Activated CD8-positive, alpha-beta memory T cell treated with anti-CD3 and anti-CD28 coated beads for 24 hours (primary cell): ENCODE data around the gene TGFB2.

Experiments used
- DNase-seq: peaks from one replicate; pipeline ENCODE4 v3.0.0-alpha.2; 2020

Gene TGFB2

DNA sequence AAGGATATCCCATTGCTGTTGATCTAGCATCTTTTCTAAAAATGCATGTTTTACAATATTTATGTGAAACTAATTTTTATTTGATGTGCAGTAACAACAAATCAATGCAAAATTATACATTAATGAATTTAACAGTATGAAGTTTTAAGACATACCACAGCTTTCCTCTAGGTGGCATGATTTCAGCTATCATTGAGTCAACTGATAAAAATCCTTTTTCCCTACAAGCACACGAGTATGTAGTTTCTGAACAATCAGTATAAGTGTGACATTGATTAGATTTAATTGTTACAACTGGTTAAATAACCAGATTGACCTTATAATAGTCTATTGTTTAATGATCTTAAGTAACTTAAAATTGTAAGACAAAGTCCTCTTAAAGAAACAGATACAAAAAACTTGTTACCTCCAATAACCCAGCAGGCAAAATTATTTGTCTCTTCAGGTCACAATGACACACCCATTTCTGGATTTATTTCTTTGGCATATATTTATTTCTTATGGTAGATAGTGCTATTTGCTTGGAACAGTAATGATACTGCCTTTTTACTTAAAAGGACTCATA is 5.8 kb upstream of the TGFB2 start:
- DNase-seq = no peak

DNA sequence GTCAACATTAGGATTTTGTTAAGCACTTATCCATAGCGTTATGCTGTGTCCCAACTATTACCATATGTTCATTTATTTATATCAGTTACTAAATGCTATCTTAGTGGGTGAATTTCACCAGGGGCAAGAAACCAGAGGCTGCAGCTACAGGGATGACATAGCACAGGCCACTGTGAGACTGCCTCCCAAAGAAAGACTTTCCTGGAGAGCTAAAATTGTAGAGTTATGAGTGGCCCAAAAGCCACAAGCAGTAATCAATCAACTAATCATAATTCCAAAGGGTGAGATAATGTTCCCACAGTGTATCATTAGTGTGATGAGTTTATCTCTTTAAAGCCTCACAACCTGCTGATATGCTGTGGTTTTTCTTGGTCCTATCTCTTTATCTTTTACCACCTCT is 3.8 kb upstream of the TGFB2 start:
- no peak for DNase-seq

DNA sequence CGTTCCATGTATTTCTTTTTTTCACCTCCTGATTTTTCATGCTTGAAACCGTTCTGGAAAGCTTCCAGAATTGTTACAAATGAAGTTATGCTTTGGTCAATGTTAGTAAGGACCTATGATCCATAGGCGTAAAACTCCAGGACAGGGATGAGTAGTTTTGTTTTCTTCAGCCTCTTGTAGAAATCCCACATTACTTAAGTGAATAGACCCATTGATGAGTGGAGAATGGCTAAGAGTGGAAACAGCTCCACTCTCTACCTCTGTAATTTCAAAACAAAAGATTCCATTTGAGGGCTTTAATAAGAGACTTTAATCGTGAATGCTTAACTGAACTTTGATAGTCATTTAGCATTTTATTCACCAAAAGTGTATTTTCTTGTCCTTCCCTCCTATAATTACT is 3.0 kb upstream of the TGFB2 start:
- DNase-seq = no peak

DNA sequence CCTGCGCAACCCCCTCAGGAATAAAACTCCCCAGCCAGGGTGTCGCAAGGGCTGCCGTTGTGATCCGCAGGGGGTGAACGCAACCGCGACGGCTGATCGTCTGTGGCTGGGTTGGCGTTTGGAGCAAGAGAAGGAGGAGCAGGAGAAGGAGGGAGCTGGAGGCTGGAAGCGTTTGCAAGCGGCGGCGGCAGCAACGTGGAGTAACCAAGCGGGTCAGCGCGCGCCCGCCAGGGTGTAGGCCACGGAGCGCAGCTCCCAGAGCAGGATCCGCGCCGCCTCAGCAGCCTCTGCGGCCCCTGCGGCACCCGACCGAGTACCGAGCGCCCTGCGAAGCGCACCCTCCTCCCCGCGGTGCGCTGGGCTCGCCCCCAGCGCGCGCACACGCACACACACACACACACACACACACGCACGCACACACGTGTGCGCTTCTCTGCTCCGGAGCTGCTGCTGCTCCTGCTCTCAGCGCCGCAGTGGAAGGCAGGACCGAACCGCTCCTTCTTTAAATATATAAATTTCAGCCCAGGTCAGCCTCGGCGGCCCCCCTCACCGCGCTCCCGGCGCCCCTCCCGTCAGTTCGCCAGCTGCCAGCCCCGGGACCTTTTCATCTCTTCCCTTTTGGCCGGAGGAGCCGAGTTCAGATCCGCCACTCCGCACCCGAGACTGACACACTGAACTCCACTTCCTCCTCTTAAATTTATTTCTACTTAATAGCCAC is 696 bp downstream of the TGFB2 start:
- DNase-seq = peak; percentile 66

DNA sequence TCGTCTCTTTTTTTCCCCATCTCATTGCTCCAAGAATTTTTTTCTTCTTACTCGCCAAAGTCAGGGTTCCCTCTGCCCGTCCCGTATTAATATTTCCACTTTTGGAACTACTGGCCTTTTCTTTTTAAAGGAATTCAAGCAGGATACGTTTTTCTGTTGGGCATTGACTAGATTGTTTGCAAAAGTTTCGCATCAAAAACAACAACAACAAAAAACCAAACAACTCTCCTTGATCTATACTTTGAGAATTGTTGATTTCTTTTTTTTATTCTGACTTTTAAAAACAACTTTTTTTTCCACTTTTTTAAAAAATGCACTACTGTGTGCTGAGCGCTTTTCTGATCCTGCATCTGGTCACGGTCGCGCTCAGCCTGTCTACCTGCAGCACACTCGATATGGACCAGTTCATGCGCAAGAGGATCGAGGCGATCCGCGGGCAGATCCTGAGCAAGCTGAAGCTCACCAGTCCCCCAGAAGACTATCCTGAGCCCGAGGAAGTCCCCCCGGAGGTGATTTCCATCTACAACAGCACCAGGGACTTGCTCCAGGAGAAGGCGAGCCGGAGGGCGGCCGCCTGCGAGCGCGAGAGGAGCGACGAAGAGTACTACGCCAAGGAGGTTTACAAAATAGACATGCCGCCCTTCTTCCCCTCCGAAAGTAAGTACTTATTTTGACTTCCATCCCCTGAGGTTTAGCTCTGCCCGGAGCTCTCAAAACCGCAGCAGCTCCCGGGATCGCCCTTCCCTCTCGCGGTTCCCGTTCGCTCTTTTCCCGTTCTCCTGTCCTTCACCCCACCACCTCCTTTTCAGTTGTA is 1.5 kb downstream of the TGFB2 start:
- DNase-seq = no peak

DNA sequence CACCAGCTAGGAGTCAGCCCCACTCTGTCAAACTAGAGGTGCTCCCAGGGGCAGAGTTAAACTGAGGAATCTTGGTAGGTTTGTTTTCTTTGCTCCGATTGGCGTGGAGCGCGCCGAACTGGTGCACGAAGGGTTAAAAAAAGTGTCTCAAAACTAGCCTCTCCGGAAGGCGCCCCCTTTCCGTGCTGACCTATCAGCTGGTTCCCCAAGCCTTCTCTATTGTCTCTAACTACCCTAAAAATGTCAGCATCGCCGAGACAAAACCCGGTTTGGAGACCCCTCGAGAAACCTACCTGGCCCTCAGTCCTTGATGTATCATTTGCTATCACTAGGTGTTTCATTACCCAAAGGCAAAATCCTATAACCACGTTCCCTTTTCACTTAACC is 2.2 kb downstream of the TGFB2 start:
- DNase-seq = no peak

DNA sequence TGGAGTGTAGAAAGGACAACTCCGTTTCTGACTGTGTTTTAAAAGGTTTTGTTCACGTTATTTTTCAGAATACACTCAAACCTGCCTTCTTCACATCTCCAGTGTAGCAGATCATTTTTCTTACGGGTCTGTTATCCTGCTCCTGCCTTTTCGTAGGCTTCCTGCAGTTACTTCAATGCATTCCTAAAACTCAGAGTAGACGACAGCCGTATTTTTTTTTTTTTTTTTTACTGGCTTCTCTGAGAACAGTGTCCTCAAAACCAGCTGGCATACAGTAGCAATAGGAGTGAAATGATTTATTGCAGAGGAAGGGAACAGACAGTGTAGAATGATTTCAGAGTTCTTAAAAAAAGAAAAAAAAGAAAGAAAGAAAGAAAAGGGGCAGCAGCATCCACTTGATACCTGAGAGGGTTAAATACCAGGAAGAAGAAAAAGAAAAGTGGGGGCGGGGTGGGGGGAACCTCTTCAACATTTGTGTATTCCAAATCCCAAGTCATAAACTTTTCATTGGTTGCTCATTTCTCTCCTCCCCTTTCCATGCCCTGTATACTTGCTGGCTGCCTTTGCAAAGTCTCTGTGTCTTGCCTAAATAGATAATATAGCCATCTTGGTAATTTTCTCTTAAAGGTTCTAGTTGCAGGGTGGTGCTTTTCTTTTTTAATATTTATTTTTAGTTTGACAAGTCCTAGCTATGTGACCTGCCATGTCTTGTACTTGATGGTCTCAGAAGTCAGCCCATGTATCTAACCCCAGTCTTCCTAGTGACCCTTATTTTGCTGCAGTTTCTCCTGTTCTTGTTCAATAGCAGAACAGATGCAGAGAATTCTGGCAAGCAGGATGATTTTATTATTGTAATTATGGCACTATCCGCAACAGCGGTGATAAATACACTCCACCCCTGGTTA is 2.8 kb downstream of the TGFB2 start:
- DNase-seq = no peak

DNA sequence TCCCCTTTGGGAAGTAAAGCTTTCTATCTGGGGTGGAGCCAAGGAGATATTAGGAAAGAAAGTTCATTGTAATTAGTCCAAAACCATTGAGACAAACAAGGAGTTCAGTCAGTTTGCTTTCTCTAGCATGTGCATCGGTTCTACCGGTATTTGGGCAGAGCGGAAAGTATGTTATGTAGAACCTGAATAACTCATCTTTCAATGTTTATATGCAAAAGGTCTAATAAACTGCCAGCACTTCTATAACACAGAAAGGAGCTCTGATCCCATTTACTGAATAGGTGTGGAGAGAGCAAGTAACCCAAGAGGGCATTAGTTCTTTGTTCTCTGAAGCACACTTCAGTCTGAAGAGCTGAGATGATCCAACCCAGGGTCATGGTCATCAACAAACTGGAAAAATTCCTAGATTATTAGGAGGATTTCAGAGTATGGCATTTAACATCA is 3.5 kb downstream of the TGFB2 start:
- no peak for DNase-seq

DNA sequence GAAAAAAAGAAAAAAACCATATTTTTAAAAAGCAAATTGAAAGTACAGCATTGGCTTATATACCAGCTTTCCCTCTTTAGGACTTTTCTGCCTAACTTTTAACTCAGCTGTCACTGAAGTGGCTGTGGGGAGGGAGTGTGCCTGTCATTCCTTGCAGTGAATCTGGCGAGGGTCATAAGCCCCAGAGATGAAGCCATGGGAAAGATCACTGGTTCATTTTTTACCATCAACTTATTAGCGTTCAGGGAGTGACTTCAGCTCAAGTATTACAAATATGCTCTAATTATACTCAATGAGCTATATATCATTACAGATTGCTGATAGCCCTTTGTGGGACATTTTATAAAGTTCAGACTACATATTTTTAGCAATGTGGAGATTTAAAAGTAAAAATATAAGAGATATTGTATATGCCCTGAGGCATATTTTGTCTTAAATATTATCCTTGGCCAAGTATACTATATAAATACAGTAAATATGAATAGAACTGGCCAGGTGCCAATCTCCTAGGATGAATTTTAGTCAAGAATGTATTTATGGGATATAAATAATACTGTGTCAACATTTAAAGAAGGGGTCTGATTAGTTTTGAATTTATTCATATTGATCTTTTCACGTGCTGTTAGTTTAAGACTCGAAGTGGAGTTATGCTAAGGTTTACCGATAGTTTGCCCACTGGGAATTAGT is 4.4 kb downstream of the TGFB2 start:
- no peak for DNase-seq

DNA sequence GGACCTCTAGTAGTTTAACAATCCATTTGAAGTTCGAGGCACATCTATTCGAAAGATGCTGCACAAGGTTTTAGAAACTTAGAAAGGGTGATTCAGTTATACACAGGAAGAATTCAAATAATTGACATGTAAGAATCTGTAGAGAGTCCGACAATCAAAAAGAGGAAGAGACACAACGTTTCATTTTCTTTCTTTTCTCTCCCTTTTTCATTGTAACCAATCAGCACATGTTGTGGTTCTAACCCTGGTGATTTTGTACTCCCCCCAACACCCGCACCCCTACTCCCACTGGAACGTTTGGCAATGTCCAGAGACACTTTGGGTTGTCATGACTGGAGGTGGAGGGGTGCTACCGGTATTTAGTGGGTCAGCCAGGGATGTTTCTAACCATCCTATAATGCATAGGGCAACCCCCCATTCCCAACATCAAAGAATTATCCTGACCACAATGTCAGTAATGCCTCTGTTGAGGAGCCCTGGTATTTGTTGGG is 4.9 kb downstream of the TGFB2 start:
- DNase-seq = no peak

DNA sequence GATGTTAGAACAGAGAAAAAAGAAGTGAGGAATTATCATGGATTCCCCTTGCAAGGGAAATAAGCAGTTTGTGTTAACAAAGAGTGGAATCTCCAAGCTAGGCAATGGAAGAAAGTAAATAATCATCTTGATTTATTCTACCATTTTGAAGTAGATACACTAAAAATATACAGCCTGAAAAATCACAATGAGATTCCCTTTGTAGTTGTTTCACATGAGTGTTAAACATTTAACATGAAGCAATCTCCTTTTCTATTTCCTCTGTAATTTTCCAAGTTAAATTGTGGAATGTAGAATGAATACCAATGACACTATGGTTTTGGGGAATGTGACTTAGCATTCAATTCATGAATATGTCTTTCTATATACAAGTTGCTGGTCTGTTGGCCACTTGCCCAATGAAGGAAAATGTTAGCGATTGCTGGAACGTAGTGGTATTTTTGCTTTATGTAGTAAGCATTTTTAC is 5.7 kb downstream of the TGFB2 start:
- DNase-seq = no peak

DNA sequence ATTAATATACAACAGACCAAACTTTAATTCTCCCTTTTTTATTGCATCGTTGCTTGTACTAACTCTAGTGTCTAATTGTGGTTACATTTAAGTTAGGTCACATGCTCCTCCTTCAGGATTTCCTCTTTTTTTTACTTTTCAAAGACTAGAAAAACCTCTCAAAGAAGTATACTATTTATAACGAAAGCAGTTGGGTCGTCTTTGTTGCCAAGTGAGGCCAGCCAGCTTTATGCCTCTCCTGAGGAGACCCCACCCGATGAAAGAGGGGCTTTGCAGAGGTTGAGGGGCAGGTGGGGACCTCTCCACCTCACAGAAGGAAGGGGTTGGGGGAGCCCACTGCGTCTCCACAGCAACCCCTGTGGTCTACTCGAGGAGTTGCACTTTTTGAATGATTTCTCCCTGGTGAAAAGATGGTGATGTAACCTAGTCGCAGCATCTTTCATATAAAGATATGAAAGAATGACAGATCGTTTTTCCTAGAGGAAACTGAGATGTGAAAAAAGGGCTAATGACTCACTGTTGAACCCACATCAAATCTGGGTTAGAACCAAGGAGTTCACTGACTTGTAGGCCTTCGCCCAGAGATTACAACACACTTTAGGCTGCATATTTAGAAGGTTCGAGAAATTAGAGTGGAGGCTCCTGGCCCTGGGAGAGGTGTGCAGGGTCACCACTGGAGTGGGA is 6.4 kb downstream of the TGFB2 start:
- DNase-seq = peak; percentile 74

DNA sequence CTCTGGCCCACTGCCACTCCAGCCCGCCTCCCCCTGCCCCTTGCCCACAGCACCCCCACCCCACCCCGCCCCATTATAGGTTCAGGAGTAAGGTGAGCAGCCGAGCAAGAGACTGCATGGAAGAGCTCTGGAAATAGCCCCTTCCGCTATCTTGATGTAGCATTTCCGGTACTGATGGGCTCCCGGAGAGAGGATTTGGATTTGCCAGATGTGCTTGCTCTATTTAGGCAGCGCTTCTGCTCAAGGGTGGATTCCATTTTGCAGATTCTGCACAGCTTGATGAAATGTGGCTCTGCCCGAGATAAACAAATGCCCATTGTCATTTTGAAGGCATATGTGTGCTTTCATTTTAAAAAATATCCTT is 6.9 kb downstream of the TGFB2 start:
- DNase-seq = no peak

DNA sequence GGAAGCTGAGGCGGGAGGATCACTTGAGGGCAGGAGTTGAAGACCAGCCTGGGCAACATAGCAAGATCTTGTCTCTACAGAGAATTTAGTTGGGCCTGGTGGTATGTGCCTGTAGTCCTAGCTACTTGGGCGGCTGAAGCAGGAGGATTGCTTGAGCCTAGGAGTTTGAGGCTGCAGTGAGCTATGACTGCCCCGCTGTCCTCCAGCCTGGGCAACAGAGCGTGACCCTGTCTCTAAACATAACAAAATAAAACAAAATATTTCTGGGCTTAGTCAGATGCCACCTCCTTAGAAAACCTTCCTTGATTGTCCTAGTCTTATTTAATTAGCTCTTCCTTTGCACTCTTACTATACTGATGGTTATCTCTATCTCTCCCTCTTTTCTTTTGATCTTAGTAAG is 8.5 kb downstream of the TGFB2 start:
- DNase-seq = no peak

DNA sequence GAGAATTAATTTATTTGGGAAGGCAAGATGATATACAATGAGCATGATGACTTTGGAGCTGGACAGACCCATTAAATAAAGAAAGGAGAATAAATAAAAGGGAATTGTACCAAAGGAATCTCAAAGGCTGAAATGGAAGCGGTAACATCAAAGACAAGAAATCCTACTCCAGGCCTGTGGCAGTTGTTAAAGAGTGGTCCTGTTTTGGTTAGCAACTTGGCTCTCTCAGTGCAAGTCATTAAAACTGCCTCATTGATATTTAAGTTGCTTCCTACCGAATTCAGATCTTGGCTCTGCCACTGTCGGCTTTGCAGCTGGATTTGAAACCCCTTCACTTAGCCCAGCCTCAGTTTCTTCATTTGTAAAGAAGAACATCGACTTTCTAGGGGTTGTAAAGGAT is 10.1 kb downstream of the TGFB2 start:
- no peak for DNase-seq

DNA sequence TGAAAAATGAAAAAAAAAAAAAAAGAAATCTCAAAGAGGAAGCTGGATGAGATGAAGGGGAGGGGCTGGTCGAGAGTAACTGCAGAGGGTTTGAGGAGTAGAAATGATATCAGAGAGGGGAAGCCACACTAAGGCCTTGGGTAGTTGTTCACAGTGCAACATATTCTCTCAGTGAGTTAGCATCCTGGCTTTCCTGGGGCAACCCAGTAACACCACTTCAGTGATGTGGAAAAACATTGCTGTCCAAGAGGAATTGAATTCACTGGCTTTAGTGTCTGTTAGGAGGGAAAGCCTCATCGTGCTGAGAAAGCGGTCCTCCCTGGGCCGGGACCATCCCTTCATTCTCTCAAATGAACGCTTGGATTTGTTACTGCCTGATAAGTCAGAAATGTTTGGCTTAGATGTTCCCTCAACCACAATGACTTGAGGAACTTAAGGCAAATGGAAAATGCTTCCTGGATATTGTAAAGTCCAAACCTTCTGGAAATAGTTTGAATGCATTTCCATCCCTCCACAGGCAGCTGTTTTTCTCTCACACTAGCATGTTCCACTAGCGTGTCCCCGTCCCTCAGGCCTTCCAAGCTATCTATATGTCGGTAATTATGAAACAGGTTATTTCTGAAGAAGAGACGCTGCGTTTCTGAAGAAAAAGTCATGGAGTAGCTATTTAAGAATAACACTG is 12.2 kb downstream of the TGFB2 start:
- no peak for DNase-seq

DNA sequence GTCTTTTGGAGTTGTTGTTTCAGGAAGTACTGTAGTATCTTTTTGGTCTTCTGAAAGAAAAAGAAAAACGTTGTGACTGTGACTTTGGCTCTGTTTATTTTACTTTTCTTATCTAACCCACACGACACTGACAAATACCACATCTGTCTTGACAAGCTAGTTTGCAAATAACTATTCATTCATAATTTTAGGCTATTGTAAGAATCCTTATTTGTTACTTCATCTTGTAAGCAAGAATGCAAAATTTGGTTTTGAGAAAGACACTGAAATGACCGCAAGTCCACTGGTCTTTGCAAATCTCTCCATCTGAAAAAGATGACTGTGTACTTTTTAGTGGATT is 12.7 kb downstream of the TGFB2 start:
- no peak for DNase-seq

DNA sequence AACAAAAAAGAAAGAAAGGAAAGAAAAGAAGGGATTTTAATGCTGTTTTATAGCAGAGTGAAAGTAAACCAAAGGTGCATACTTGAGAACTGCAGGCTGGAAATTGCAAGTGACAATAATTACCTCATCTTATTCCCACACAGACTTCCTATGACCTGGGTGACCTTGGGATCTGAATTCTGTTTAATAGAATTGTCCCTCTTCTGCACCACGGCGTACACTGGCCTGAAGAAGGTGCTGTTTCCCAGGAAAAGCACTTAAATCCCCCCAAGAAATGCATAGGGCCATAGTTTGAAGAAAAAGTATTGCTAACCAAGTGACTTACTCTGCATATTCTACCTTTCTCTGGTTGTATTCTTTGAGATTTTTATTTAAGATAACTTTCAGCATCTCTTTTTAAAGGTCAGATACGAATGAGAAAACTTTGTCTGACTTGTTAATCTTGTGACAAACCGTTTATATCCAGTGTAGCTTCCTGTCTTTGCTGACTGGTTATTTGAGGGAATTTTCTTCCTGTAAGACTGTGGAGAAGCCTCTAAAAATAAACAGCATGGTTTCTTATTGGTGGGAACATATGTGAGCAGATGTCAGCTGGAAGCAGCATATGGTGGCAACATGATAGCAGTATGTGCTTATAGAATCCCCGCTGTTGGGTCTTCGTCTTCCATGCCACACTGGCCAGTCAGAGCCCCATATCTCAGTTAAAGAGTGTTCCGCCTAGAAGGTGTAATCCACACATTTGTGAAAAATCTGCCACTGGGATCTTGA is 16.3 kb downstream of the TGFB2 start:
- no peak for DNase-seq

DNA sequence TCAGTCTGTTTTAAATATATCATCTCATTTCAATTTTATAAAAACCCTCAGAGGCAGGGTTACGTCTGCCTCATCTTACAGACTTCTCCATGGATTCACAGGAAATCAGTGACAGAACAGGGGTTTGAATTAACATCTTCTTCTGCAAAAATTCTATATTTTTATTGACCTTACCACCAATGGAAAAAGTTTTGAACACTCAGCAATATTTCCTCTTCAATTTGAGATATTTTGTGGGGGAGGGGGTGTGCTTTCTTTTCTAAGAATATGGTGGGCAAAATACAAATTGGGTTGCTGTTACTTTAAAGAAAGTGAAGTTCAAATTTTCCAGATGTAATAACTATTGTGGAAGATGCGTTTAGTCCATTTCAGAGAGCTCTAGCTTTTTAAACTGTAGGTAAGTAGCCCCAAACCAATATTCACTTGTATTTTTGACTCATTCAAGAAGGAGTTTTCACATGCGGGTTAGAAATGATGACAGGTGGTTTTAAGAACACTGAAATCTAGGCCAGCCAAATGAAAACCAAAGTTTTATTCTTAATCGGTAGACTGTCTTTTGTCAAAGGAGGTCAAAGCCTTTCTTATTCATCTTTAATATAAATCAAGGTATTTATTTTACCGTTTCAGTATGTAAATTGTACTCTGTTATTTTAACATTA is 17.4 kb downstream of the TGFB2 start:
- no peak for DNase-seq

DNA sequence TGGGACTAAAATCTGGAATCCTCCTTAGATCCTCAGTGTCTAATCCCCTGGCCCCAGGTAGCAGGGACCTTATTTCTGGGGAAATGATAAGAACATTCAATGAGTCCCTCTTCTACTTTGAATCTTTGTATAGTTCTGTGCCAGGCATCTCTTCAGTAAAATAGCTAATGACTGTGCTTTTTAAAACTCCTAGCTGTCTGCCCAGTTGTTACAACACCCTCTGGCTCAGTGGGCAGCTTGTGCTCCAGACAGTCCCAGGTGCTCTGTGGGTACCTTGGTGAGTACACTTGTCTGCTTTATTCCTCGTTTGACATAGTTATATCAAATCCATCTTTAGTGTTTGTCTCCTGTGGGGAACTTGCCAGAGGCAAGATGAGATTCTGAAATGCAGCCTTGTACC is 18.0 kb downstream of the TGFB2 start:
- DNase-seq = no peak
